HCT116 (cell line): Measurements from ENCODE around the gene CRB1.

Experiments used
- ATF3 ChIP-seq: IDR thresholded peaks from 2 replicates; pipeline ENCODE4 v1.6.1; 2012
- CEBPB ChIP-seq: IDR thresholded peaks from 2 replicates; pipeline ENCODE4 v1.6.1; 2012; ENCODE audit warnings: low read depth
- CTCF ChIP-seq, 3 experiments: fragments of 200-600 bp in 1 of 3; sonication (generic) in 1 of 3; IDR thresholded peaks in 2 of 3; conservative IDR thresholded peaks in 1 of 3; 2 replicates each; pipeline ENCODE4 v1.5.1; 2012 to 2017; ENCODE audit warnings: low read depth in 2 of 3, low read length in 2 of 3, antibody characterized with exemption in 1 of 3, borderline replicate concordance in 1 of 3, control low read depth in 1 of 3, mild to moderate bottlenecking in 1 of 3, mixed read lengths in 1 of 3, mixed run types in 1 of 3, moderate library complexity in 1 of 3; ENCODE audit not compliant: insufficient read depth in 1 of 3
- EGR1 ChIP-seq: IDR thresholded peaks from 2 replicates; pipeline ENCODE4 v1.6.1; 2012; ENCODE audit warnings: low read depth
- EZH2 ChIP-seq: fragments of 200-600 bp; sonication (generic); IDR thresholded peaks from 2 replicates; pipeline ENCODE4 v1.6.1; 2017; ENCODE audit warnings: antibody characterized with exemption, mixed run types
- EZH2phosphoT487 ChIP-seq: fragments of 200-600 bp; IDR thresholded peaks from 2 replicates; pipeline ENCODE4 v1.6.1; 2018; ENCODE audit warnings: antibody characterized with exemption, borderline replicate concordance
- FOSL1 ChIP-seq: IDR thresholded peaks from 2 replicates; pipeline ENCODE4 v1.6.1; 2012; ENCODE audit warnings: low read depth
- JUND ChIP-seq: IDR thresholded peaks from 2 replicates; pipeline ENCODE4 v1.6.1; 2012
- MAX ChIP-seq: IDR thresholded peaks from 2 replicates; pipeline ENCODE4 v1.6.1; 2012
- POLR2A ChIP-seq: IDR thresholded peaks from 2 replicates; pipeline ENCODE4 v1.7.0; 2011; ENCODE audit warnings: borderline replicate concordance; ENCODE audit not compliant: insufficient read depth, insufficient read length; ENCODE audit errors: extremely low read depth
- POLR2AphosphoS5 ChIP-seq: IDR thresholded peaks from 2 replicates; pipeline ENCODE4 v1.6.1; 2011; ENCODE audit warnings: mild to moderate bottlenecking, low read depth, low read length, moderate library complexity
- SRF ChIP-seq: IDR thresholded peaks from 2 replicates; pipeline ENCODE4 v1.6.1; 2012; ENCODE audit warnings: low read depth
- ZFX ChIP-seq: fragments of 450-650 bp; IDR thresholded peaks from 2 replicates; pipeline ENCODE4 v1.6.1; 2017

GRCh38 chr1:197470330-197470729, 202.3 kb downstream of the CRB1 start:
- TF ChIP-seq CTCF (IDR thresholded peaks at IDR 0.05 in 2 of 3, conservative IDR thresholded peaks at IDR 0.05 in 1 of 3; ENCODE audit: borderline replicate concordance in 1 of 3, insufficient read depth in 1 of 3, low read depth in 2 of 3, low read length in 2 of 3) (no peak), POLR2AphosphoS5 (no peak), POLR2A (no peak), ATF3 (no peak), CEBPB (no peak), JUND (no peak), EZH2phosphoT487 (no peak), SRF (no peak), MAX (no peak), EZH2 (no peak), FOSL1 (no peak), ZFX (no peak), EGR1 (no peak)
